Activated T-helper 17 cell treated with anti-CD3 and anti-CD28 coated beads, Interleukin-2, amount 50 U/mL, for 72 hours (primary cell): ENCODE measurements around the gene CACNA1H. TPM values are rescaled to one million over a fixed set of nuclear protein-coding genes. Genes with fewer than 3 reads are reported as not detected.

Experiments used
- ATAC-seq: fragments of 150-1000 bp; cut with Tn5 transposase; replicated peaks from 2 replicates; pipeline ENCODE4 v1.10.0; 2021; ENCODE audit warnings: mild to moderate bottlenecking, moderate library complexity
- H3K27ac Mint-ChIP-seq: one replicate; pipeline ENCODE4 v1.8.0; 2022; ENCODE audit warnings: mixed read lengths
- H3K27me3 Mint-ChIP-seq: one replicate; pipeline ENCODE4 v1.8.0; 2022; ENCODE audit warnings: mixed read lengths
- H3K36me3 Mint-ChIP-seq: one replicate; pipeline ENCODE4 v1.8.0; 2022; ENCODE audit warnings: low read depth, mild to moderate bottlenecking, mixed read lengths
- H3K4me1 Mint-ChIP-seq: one replicate; pipeline ENCODE4 v1.8.0; 2022; ENCODE audit warnings: mixed read lengths
- H3K4me3 Mint-ChIP-seq: one replicate; pipeline ENCODE4 v1.8.0; 2022; ENCODE audit warnings: mild to moderate bottlenecking, mixed read lengths
- H3K9me3 Mint-ChIP-seq: one replicate; pipeline ENCODE4 v1.8.0; 2022; ENCODE audit warnings: mixed read lengths
- total RNA-seq, 2 donors: library from RNA; stranded (reverse); gene quantifications; one replicate each; pipeline ENCODE4 v1.2.3, GENCODE V29; 2022

The CACNA1H gene
- total RNA-seq, 2 donors from 2014 or later: 1.4 to 1.9 TPM

DNA sequence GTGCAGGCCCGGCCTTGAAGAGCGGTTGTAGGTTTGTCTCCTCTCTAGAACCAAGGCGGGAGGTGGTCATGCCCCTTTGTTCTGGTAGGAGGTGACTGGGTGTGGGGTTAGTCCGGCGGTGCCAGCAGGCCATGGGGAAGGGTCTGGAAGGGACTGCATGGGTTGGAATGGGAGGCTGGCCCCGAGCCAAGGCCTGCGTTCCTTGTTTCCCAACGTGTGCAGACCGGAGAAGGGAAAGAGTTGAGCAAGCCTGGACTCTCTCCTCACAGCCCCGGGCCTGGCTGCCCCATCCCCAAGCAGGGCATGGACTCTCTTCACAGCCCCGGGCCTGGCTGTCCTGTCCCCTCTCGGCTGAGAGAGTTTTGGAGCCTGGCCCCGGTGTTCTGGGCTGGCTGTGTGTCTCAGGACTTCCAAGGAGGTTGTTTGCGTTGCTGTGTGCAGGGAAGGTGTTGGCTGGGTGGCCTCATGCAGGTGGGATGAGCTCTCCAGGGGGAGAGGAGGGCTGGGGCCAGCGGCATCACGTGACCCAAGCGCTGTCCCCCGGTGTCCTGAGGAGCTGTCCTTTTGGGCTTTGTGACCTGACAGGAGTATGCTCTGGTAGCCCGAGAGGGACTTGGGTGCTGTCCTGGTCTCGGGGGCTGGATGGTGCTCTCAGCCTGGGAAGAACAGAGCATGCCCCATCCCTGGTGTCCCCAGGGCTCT lies 2.6 kb downstream of the CACNA1H start:
- peaks cover 6% of the 10 kb centered on the region for H3K27me3 Mint-ChIP-seq
- no peaks in the 10 kb centered on the region for H3K36me3 Mint-ChIP-seq
- ATAC-seq: no peak
- no peaks in the 10 kb centered on the region for H3K9me3 Mint-ChIP-seq
- no peak overlapping the region for H3K4me3 Mint-ChIP-seq
- H3K4me1 Mint-ChIP-seq: no peaks in the 10 kb centered on the region
- H3K27ac Mint-ChIP-seq: no peak overlapping the region

DNA sequence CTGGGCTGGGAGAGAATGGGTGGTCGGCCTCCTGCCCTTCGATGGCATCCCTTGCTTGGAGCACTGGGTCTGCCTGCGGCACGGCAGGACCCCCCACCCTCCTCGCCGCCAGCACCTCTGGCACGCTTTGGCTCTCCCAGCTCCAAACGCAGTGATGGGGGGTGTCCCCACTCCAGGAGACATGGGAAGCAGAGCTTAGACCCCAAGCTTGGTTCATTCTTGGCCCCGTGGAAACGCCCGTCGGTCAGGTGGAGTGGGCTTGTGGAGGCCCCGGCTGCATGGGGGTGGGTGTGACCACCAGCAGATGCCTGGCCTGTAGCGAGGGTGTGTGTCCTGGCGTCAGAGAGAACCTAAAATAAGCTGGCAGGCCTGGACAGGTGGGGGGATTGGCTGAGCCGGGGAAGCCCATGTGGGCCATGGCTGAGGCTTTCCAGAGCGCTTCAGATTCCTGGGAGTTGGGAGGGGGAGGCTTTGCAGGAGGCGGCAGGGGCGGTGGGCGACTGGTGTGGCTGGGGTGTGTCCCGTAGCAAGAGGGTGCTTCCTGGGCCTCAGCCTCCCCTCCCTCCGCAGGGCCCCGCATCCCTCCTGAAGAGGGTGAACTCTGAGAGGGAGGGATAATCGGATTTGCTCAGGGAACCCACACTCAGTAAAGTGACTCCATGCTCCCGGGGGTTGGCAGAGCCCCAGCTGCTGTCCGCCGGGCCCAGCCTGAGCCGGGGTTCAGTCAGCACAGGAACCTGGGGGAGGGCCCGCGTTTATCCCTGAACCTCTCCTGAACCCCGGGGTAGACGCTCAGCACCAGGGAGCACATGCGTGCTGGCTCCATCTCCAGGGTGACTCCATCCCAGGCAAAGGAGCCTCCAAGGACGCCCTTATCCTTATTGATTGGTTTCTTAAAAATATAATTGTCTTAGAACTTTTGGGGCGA lies 3.4 kb downstream of the CACNA1H start:
- Mint-ChIP-seq H3K4me3 (no peak overlapping the region), H3K27me3 (peaks cover 6% of the 10 kb centered on the region), H3K36me3 (no peaks in the 10 kb centered on the region), H3K27ac (no peak overlapping the region), H3K4me1 (no peaks in the 10 kb centered on the region), H3K9me3 (no peaks in the 10 kb centered on the region)
- no peak for ATAC-seq

DNA sequence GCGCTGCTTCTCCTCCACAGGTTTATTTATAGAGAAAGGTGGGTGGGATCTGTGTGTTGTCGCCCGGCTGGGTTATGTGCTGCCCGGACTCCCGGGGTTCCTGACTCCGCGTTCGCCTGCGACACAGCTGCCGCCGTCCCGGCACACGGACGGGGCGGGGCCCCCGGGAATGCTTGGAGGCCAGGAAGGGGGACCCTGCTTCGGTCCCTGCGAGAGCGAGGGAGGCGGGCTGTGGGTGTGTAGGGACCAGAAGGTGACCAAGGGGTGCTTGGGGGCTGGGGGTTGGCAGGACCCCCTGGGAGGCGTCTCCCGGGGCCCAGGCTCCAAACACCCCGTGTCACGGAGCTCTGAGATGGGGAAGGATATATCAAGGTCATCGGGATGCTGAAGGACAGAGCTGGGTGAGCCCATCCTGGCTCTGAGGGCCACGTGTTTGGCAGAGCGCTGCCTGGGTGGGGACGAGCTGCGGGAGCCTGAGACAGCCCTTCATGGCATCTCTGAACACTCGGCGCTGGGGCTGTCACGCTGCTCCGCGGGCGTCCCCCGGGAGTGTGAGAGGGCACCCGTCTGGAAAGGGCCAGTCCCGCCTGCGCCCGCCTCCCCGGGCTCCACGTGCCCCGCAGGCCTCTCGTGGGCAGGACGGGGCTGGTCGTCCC lies 4.2 kb downstream of the CACNA1H start:
- no peaks in the 10 kb centered on the region for H3K36me3 Mint-ChIP-seq
- no peaks in the 10 kb centered on the region for H3K4me1 Mint-ChIP-seq
- no peak overlapping the region for H3K4me3 Mint-ChIP-seq
- ATAC-seq: no peak
- H3K9me3 Mint-ChIP-seq: no peaks in the 10 kb centered on the region
- H3K27me3 Mint-ChIP-seq: peaks cover 6% of the 10 kb centered on the region
- no peak overlapping the region for H3K27ac Mint-ChIP-seq

DNA sequence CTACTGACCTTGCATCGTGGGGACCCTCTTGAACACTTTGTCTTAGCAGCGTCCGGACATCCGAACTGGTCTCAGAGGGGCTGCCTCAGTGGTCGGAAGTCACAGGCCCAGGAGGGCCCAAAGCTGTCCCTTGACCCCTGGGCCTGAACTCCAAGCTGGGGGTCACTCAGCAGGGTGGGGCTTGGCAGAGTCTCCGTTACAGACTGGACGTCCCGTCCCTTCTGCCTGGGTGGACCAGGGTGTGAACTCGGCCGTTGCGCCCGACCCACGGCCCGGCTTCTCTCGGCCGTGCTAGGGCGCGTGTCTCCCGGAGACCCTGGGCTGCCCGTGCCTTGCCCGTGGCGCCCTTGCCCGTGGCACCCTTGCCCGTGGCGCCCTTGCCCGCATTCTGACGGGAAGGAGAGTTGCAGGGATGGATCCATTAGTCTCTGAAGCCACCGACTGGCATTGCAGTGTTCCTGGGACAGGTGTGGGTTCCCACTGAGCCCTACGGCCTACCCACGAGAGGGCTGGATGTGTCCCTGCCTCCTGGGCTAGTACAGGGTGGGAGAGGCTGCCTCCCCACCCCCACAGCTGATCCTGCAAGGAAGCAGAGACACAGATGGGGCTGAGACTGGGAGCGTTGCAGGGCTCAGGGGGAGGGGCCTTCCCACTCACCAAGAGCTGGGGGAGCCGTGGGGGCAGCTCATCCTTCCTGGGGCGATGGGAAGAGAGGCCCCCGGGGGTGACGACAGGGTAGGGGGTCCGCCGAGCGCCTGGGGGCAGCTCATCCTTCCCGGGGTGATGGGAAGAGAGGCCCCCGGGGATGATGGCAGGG lies 4.9 kb downstream of the CACNA1H start:
- no peaks in the 10 kb centered on the region for H3K4me1 Mint-ChIP-seq
- ATAC-seq: no peak
- no peak overlapping the region for H3K4me3 Mint-ChIP-seq
- H3K27me3 Mint-ChIP-seq: peaks cover 6% of the 10 kb centered on the region
- H3K27ac Mint-ChIP-seq: no peak overlapping the region
- H3K36me3 Mint-ChIP-seq: no peaks in the 10 kb centered on the region
- no peaks in the 10 kb centered on the region for H3K9me3 Mint-ChIP-seq

DNA sequence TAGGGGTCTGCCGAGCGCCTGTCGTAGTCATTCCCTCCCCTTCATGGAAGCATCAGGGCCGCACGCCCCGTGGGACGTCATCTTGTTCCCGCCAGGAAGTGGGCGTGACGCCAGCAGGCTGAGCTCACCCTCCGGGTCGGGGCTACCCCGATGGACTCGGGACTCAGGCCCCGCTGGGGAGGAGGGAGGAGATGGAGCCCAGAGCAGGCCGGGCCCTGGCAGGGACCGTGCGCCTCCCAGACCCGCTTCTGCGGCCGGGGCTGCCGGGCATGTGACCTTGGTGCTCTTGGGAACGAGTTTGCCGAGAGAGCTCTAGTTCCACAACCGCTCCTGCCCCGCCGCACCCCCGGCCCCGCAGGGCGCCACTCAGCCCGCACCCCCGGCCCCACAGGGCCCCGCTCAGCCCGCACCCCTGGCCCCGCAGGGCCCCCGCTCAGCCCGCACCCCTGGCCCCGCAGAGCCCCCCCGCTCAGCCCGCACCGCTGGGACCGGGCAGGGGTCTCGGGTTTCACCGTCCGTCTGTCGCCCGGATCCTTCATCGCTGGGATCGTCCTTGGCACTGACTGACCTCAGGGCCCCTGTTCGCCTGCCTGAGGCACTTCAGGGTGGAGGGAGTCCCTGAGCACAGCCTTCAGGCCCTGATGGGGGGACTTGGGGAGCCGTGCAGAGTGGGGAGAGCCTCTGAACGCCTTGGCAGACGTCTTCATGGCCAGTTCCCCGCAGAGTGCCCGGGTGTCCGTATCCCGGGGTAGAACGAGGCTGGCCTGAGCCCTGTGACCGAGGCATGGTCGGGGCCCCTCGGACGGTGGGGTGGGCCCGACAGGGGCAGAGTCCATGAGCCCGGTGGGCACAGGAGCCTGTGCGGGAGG lies 5.8 kb downstream of the CACNA1H start:
- H3K27ac Mint-ChIP-seq: no peak overlapping the region
- no peak for ATAC-seq
- H3K4me1 Mint-ChIP-seq: no peaks in the 10 kb centered on the region
- H3K27me3 Mint-ChIP-seq: peaks cover 6% of the 10 kb centered on the region
- no peaks in the 10 kb centered on the region for H3K36me3 Mint-ChIP-seq
- H3K4me3 Mint-ChIP-seq: no peak overlapping the region
- H3K9me3 Mint-ChIP-seq: no peaks in the 10 kb centered on the region

DNA sequence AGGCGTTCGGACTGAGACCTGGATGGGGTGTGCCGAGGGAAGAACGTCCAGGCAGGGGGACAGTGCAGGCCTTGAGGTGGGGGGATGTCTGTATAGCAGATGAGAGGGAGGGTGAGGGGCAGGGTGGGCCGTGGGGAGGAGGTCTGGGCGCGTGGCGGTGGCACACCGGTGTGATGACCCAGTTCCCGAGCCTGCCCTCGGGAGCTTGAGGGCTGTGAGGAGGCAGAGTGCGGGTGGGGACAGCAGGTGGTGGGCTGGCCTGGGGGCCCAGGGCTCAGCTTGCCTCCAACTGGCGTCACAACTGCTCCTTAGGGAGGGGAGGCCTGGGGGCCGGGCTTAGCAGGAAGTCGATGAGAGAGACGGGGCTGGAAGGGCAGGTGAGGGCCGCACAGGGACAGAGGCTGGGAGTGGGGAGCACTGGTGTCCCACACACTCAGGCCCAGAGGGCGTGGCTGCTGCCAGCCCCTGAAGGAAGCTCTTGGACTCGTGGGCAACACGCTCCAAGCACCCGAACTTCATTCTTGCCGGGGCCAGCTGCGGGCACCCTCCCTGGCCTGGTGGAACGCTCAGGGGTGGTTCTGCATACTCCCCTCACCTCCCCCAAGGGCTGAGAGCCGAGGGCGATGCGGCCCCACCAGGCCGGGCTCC lies 6.5 kb downstream of the CACNA1H start:
- Mint-ChIP-seq H3K27ac (no peak overlapping the region), H3K27me3 (peaks cover 6% of the 10 kb centered on the region), H3K9me3 (no peaks in the 10 kb centered on the region), H3K4me3 (no peak overlapping the region), H3K4me1 (no peaks in the 10 kb centered on the region), H3K36me3 (no peaks in the 10 kb centered on the region)
- ATAC-seq: no peak

DNA sequence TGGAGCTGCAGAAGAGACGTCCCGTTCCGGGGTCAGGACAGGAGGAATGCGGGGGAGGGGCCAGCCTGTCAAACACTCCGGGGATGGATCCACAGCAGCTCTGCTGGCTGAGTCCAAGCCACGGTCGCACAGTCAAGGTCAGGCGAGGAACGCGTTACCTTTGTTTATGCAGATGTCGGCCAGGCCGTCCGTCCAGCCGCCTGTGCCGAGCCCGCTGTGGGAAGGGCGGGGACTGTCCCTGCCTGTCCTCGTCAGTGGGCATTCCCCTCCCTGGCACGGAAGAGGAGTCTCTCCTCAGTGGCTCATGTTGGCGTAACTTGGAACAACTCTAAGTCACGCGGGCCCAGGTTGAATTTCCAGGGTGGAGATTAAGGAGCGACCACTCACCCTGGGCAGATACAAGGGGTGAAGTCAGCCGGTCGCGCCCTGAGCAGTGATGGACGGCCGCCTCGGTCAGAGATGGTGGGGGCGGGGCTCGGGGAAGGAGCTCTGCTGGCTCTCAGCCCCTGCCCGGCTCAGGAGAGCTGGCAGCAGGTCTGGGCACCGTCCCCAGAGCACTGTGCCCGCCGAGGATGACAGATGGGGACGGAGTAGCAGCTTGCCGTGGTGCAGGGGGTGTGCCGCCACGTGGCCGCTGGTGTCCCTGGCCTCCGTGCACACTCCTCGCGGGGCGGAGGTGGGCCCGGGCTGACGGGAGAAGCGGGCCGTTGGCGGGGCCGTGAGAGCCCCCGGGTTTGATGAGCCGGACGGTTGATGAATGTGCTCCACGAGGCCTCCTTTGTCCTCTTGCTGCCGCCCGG lies 7.3 kb downstream of the CACNA1H start:
- Mint-ChIP-seq H3K9me3 (no peaks in the 10 kb centered on the region), H3K27me3 (peaks cover 5% of the 10 kb centered on the region), H3K27ac (no peak overlapping the region), H3K4me1 (no peaks in the 10 kb centered on the region), H3K36me3 (no peaks in the 10 kb centered on the region), H3K4me3 (no peak overlapping the region)
- peak; percentile 19 for ATAC-seq

DNA sequence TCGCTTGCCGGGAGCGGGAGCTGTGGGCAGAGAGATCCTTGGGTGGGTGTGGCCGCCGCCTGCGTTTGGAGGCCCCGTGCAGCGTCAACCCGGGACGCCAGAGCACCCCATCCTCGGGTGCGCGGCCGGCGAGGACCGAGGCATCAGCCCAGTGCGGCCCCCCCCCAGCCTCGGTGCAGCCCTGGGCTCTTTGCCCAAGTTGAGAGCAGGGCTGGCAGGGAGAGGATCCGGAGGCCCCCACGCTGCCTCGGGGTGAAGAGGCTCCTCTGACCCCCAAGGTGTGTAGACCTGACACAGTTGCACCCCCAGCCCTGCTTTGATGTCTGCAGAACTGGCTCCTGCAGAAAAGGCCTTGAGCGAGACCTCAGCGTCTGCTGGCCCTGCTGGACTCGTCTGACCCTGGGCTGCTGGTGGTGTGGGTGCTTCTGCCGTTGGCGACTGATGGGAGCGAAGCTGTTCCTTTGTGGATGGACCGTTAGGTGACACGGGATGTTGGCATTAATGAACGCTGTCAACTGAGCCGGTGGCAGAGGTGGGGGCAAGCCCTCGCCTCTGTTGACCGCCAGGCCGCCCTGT lies 8.0 kb downstream of the CACNA1H start:
- no peaks in the 10 kb centered on the region for H3K9me3 Mint-ChIP-seq
- no peak overlapping the region for H3K4me3 Mint-ChIP-seq
- no peaks in the 10 kb centered on the region for H3K27me3 Mint-ChIP-seq
- no peak overlapping the region for H3K27ac Mint-ChIP-seq
- ATAC-seq: no peak
- no peaks in the 10 kb centered on the region for H3K4me1 Mint-ChIP-seq
- no peaks in the 10 kb centered on the region for H3K36me3 Mint-ChIP-seq

DNA sequence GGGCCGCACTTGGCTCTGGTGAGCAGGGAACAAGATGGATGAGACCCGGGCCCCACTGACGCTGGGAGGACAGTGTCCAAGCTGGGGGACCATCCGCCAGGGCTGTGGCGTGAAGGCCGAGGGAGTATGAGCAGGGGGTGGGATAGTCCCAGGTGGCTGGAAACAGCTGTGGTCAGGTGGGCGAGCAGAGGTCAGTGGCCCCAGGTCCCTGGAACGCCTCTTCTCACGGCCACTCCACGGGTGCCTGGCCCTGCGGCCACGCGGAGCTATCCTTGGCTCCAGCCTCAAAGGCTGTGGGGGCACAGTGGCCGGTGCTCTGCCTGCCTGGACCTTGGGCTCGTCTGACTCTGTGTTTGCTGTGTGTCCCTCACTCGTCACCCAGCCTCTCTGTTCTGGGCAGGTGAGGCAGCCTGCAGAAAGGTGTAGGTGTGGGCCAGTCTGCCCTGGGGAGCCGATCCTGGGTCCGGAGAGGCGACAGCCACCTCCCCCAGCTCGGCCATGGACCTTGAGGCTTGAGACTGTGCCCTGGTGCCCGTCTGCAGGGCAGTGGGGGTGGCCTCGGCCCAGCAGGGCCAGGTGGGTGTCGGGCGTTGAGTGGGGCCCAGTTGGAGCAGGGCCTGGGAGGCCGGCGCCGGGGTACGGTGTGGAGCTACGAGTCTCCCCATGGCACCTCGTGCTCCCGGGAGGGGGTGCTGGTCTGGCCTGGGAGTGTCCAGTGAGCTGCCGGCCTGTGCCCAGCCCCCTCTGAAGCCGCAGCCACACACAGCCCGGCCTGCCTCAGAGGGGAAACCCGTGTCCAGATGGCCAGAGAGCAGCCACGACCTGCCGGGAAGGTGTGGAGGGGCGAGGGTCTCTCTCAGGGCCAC lies 10.0 kb downstream of the CACNA1H start:
- no peak for ATAC-seq
- H3K4me3 Mint-ChIP-seq: no peak overlapping the region
- H3K27ac Mint-ChIP-seq: no peak overlapping the region
- H3K4me1 Mint-ChIP-seq: no peaks in the 10 kb centered on the region
- H3K36me3 Mint-ChIP-seq: no peaks in the 10 kb centered on the region
- no peaks in the 10 kb centered on the region for H3K27me3 Mint-ChIP-seq
- no peaks in the 10 kb centered on the region for H3K9me3 Mint-ChIP-seq

DNA sequence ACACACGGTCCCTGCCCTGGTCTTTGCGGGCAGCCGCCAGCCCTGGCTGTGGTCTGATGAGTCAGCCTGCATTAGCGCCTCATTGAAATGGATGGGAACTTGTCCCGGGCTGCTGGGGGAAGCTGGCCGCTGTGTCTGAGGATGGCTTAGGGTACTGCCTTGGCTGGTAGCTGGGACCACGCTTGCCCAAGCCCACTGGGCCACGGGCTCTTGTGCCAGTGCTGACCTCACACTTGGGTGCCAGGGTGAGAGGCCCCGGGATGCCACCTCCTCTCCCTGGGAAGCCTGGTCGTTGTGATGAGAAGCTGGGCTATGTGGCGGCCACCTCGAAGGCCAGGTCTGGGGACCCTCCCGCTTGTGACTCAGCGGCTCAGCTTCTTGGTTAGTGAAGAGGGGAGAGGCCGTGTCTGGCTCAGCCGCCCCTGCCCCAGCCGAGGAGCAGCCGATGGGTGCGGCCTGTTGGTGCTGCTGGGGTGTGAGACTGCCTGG lies 10.7 kb downstream of the CACNA1H start:
- no peak overlapping the region for H3K4me3 Mint-ChIP-seq
- no peaks in the 10 kb centered on the region for H3K36me3 Mint-ChIP-seq

DNA sequence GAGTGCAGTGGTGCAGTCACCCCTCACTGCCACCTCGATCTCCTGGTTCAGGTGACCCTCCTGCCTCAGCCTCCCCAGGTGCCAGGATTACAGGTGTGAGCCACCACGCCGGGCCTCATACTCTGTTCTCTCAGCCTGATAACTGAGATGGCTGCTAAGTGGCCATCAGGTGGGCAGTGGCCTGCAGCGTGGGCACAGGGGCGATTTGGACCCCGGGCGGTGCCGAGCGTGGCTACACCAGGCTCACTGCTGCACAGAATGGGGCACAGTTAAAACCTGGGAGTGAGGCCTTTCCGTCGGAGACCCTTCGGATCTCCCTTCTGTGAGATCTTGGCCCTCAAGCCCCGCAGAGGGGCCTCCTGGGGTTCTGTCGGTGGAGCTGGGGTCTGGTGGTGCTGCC lies 11.5 kb downstream of the CACNA1H start:
- Mint-ChIP-seq H3K4me1 (no peaks in the 10 kb centered on the region), H3K27ac (no peak overlapping the region), H3K27me3 (no peaks in the 10 kb centered on the region), H3K36me3 (no peaks in the 10 kb centered on the region), H3K9me3 (no peaks in the 10 kb centered on the region), H3K4me3 (no peak overlapping the region)
- ATAC-seq: no peak

More for the DNA sequence above, 10.7 kb downstream of the CACNA1H start:
- no peaks in the 10 kb centered on the region for H3K27me3 Mint-ChIP-seq
- ATAC-seq: no peak
- no peaks in the 10 kb centered on the region for H3K9me3 Mint-ChIP-seq
- H3K4me1 Mint-ChIP-seq: no peaks in the 10 kb centered on the region
- no peak overlapping the region for H3K27ac Mint-ChIP-seq
